Measurements from ENCODE around the gene VIPAS39.

The VIPAS39 gene

DNA sequence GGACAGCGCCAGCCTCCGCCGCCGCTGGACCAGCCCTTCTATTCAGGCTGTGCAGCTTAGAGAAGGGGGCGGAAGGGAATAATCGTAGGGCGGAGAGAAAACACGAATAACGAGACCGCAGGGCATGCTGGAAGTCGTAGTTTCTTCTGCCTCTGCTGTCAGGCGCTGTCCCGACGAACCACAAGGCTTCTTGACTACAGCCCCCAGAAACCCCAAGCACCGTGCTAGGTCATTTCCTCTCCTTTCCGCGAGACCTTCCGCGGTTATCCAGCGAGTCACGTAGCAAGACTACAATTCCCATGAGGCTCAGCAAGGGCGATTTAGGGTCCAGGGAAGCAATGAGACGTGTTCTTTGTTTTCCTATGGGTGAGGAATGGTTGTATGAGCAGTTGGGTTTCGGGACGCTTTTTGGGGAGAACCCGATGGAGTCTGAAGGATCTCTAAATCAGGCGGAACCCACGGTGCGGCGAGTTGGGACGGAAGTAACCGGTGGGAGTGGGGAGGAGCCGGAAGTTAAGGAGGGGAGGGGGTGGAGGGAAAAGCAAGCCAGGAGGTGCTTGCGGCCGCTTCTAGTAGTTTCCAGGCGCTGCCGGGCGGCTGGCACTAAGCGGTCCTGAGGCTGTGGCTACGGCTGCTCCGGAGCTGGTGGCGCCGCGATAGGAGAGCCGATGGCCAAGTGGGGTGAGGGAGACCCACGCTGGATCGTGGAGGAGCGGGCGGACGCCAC lies at the start of gene VIPAS39, which contains the start of gene AHSA1 (continued):
- TF ChIP-seq, protein P1, sequence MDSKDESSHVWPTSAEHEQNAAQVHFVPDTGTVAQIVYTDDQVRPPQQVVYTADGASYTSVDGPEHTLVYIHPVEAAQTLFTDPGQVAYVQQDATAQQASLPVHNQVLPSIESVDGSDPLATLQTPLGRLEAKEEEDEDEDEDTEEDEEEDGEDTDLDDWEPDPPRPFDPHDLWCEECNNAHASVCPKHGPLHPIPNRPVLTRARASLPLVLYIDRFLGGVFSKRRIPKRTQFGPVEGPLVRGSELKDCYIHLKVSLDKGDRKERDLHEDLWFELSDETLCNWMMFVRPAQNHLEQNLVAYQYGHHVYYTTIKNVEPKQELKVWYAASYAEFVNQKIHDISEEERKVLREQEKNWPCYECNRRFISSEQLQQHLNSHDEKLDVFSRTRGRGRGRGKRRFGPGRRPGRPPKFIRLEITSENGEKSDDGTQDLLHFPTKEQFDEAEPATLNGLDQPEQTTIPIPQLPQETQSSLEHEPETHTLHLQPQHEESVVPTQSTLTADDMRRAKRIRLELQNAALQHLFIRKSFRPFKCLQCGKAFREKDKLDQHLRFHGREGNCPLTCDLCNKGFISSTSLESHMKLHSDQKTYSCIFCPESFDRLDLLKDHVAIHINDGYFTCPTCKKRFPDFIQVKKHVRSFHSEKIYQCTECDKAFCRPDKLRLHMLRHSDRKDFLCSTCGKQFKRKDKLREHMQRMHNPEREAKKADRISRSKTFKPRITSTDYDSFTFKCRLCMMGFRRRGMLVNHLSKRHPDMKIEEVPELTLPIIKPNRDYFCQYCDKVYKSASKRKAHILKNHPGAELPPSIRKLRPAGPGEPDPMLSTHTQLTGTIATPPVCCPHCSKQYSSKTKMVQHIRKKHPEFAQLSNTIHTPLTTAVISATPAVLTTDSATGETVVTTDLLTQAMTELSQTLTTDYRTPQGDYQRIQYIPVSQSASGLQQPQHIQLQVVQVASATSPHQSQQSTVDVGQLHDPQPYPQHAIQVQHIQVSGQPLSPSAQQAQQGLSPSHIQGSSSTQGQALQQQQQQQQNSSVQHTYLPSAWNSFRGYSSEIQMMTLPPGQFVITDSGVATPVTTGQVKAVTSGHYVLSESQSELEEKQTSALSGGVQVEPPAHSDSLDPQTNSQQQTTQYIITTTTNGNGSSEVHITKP (tag by site-specific recombination; IDR thresholded peaks at IDR 0.05) = peak; percentile 21; the same call in 1 of the 2 replicates
- TF ChIP-seq ZEB2 (tag by site-specific recombination; IDR thresholded peaks at IDR 0.05) (peak; percentile 65; the same call in 1 of the 2 replicates), ZBTB21 (tag by site-specific recombination; IDR thresholded peaks at IDR 0.05) (no peak), ZNF76 (tag by site-specific recombination; IDR thresholded peaks at IDR 0.05; ENCODE audit: borderline replicate concordance, low read depth) (peak; percentile 98), ZNF311 (tag by site-specific recombination; IDR thresholded peaks at IDR 0.05; ENCODE audit: borderline replicate concordance) (no peak), ZNF768 (tag by site-specific recombination; IDR thresholded peaks at IDR 0.05) (peak; percentile 87; the same call in 1 of the 2 replicates), ZBTB20 (tag by site-specific recombination; IDR thresholded peaks at IDR 0.05) (peak; percentile 31), YY1 (tag by site-specific recombination; IDR thresholded peaks at IDR 0.05) (no peak), TRIM28 (IDR thresholded peaks at IDR 0.05; ENCODE audit: borderline replicate concordance, low read length) (peak; percentile 66), REST (tag by site-specific recombination; IDR thresholded peaks at IDR 0.05) (no peak), ZNF596 (tag by site-specific recombination; IDR thresholded peaks at IDR 0.05) (no peak), PRDM4 (tag by site-specific recombination; IDR thresholded peaks at IDR 0.05) (peak; percentile 77; the same call in 1 of the 2 replicates), SP2 (tag by site-specific recombination; IDR thresholded peaks at IDR 0.05) (peak; percentile 90), IKZF3 (tag by site-specific recombination; IDR thresholded peaks at IDR 0.05) (no peak), REPIN1 (tag by site-specific recombination; IDR thresholded peaks at IDR 0.05; ENCODE audit: low read depth) (no peak), ZBTB11 (tag by site-specific recombination; conservative IDR thresholded peaks at IDR 0.05; ENCODE audit: low read depth) (peak; percentile 97), KLF16 (tag by site-specific recombination; IDR thresholded peaks at IDR 0.05) (peak; percentile 31), ZBTB26 (tag by site-specific recombination; optimal IDR thresholded peaks at IDR 0.05) (peak; percentile 26), ZNF707 (tag by site-specific recombination; IDR thresholded peaks at IDR 0.05) (no peak), ZNF830 (tag by site-specific recombination; IDR thresholded peaks at IDR 0.05; ENCODE audit: low read depth) (no peak), ZNF24 (tag by site-specific recombination; IDR thresholded peaks at IDR 0.05) (peak; percentile 11; the same call in 1 of the 2 replicates)
- TF ChIP-seq, protein P2, sequence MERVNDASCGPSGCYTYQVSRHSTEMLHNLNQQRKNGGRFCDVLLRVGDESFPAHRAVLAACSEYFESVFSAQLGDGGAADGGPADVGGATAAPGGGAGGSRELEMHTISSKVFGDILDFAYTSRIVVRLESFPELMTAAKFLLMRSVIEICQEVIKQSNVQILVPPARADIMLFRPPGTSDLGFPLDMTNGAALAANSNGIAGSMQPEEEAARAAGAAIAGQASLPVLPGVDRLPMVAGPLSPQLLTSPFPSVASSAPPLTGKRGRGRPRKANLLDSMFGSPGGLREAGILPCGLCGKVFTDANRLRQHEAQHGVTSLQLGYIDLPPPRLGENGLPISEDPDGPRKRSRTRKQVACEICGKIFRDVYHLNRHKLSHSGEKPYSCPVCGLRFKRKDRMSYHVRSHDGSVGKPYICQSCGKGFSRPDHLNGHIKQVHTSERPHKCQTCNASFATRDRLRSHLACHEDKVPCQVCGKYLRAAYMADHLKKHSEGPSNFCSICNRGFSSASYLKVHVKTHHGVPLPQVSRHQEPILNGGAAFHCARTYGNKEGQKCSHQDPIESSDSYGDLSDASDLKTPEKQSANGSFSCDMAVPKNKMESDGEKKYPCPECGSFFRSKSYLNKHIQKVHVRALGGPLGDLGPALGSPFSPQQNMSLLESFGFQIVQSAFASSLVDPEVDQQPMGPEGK (tag by site-specific recombination; IDR thresholded peaks at IDR 0.05) = peak; percentile 37; the same call in 1 of the 2 replicates

Data from HEK293 (cell line).